Mammary epithelial cell (primary cell): Measurements from ENCODE around the gene TTC33.

Experiments used
- EZH2 ChIP-seq: IDR thresholded peaks from 2 replicates; pipeline ENCODE4 v1.6.1; 2012; ENCODE audit warnings: low read length, inconsistent platforms, borderline replicate concordance
- TF ChIP-seq, protein P1 (sequence below), 2 donors: IDR thresholded peaks in 1 of 2; conservative IDR thresholded peaks in 1 of 2; 2 replicates each; pipeline ENCODE4 v1.5.1; 2011 to 2012; ENCODE audit warnings: inconsistent platforms in 2 of 2, low read length in 2 of 2, mild to moderate bottlenecking in 2 of 2, control low read depth in 1 of 2, low read depth in 1 of 2; ENCODE audit not compliant: insufficient read depth in 1 of 2; ENCODE audit errors: extremely low read depth in 1 of 2

DNA sequence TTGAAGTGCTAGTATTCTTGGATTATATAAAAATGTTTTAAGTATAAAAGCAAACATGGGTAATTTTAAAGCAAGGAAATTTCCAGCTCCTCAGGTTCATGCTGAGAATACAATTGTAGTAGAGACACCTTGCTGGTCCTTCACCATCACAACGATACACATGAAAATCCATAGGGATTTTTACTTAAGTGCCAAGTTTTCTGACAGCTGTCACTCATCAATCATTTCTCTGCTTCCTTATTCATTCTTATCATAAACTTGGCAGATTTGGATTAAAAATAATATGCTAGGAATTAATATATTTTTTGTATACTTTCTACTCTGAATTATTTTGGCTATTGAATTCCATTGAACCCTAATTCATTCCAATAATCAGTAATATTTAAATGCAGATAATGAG is 244.0 kb downstream of the TTC33 start:
- TF ChIP-seq, protein P1, sequence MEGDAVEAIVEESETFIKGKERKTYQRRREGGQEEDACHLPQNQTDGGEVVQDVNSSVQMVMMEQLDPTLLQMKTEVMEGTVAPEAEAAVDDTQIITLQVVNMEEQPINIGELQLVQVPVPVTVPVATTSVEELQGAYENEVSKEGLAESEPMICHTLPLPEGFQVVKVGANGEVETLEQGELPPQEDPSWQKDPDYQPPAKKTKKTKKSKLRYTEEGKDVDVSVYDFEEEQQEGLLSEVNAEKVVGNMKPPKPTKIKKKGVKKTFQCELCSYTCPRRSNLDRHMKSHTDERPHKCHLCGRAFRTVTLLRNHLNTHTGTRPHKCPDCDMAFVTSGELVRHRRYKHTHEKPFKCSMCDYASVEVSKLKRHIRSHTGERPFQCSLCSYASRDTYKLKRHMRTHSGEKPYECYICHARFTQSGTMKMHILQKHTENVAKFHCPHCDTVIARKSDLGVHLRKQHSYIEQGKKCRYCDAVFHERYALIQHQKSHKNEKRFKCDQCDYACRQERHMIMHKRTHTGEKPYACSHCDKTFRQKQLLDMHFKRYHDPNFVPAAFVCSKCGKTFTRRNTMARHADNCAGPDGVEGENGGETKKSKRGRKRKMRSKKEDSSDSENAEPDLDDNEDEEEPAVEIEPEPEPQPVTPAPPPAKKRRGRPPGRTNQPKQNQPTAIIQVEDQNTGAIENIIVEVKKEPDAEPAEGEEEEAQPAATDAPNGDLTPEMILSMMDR (conservative IDR thresholded peaks at IDR 0.05 in 1 of 2, IDR thresholded peaks at IDR 0.05 in 1 of 2; ENCODE audit: extremely low read depth in 1 of 2, insufficient read depth in 1 of 2, low read depth in 1 of 2, low read length in 2 of 2), result no peak
- no peak for TF ChIP-seq EZH2
